Large intestine (tissue), 3 donors: ENCODE data around the gene GAB2. TPM values are rescaled to one million over a fixed set of nuclear protein-coding genes. Genes with fewer than 3 reads are reported as not detected.
A peak's percentile ranks its signal among the peaks of the same experiment; 100 is the strongest.

Experiments used
- DNase-seq, 2 donors: peaks; one replicate each; pipeline versions ENCODE4 v3.0.0 to v3.0.0-alpha.2; 2013
- H3K27ac ChIP-seq: one replicate; pipeline ENCODE4 v1.5.1; 2013; ENCODE audit warnings: low read length
- H3K27me3 ChIP-seq: 2 replicates; pipeline ENCODE4 v1.6.1; 2013; ENCODE audit warnings: low read length; ENCODE audit not compliant: control insufficient read depth, insufficient read depth
- H3K36me3 ChIP-seq: 2 replicates; pipeline ENCODE4 v1.6.1; 2013; ENCODE audit warnings: low read length; ENCODE audit not compliant: control insufficient read depth, insufficient read depth
- H3K4me1 ChIP-seq: one replicate; pipeline ENCODE4 v1.6.1; 2013; ENCODE audit warnings: low read length; ENCODE audit not compliant: control insufficient read depth, insufficient read depth
- H3K4me3 ChIP-seq: one replicate; pipeline ENCODE4 v1.5.1; 2013; ENCODE audit warnings: low read length
- H3K9me3 ChIP-seq: one replicate; pipeline ENCODE4 v1.6.1; 2013; ENCODE audit warnings: mild to moderate bottlenecking, low read depth, low read length, moderate library complexity; ENCODE audit not compliant: control insufficient read depth
- WGBS: methylation state at CpG from one replicate; pipeline ENCODE4 v1.1.5; 2013; ENCODE audit warnings: low lambda C conversion rate; ENCODE audit not compliant: insufficient coverage; 5-methylcytosine and 5-hydroxymethylcytosine counted together
- polyA plus RNA-seq: library from polyadenylated mRNA; unstranded; fragments of 120-200 nt; gene quantifications from one replicate; pipeline ENCODE4 v1.2.1, GENCODE V29; 2013

GAB2 gene
- polyA plus RNA-seq, 1 donor: 10.7 TPM

DNA sequence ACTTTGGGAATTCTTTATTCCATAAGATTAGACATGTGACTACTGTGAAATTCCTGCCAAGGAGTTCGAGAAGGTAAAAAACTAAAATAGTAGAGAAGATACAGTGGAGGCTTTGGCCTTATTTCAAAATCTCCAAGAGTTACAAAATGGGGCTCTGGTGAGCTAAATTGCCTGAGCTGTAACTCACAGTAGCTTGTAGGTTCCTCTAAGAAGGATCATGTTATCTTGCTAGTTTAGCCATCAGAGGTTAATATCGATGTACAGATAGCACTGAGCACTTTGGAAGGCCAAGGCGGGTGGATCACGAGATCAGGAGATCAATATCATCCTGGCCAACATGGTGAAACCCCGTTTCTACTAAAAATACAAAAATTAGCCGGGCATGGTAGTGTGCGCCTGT lies 147.8 kb downstream of the GAB2 start:
- 100% methylated on average over 1 of the region's 7 CpGs for WGBS
- Histone ChIP-seq H3K27ac (no peak overlapping the region), H3K27me3 (no peaks in the 10 kb centered on the region), H3K4me3 (no peak overlapping the region), H3K36me3 (peaks cover 4% of the 10 kb centered on the region), H3K9me3 (no peaks in the 10 kb centered on the region), H3K4me1 (no peaks in the 10 kb centered on the region)
- DNase-seq: no peak

- Histone ChIP-seq H3K4me3 (no peak overlapping the region), H3K36me3 (peaks cover 4% of the 10 kb centered on the region), H3K27me3 (no peaks in the 10 kb centered on the region), H3K9me3 (no peaks in the 10 kb centered on the region), H3K4me1 (no peaks in the 10 kb centered on the region), H3K27ac (no peak overlapping the region)
- DNase-seq: no peak
- WGBS: 89% methylated on average over 4 of the region's 7 CpGs
These were observed 148.8 kb downstream of the GAB2 start for GRCh38 chr11:78268591-78269410.

DNA sequence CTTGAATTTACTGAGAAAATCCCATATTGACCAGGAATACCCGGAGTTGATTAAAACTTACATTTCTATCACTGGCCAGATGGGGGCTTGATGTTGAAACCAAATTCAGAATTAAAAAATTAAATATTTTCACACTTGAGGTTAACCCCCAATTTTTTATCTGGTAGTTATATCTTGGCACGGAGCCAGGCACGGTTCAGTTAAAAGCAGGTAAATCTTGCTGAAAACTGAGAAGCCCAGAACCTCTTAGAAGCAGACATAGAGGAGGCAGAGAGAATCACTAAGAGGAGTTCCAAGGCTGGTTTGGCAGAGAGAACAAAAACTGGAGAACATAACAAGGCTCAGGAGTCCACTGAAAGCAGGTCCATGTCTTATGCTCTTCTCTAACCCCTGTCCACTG lies 151.2 kb downstream of the GAB2 start:
- DNase-seq: no peak
- Histone ChIP-seq H3K4me1 (no peaks in the 10 kb centered on the region), H3K4me3 (no peak overlapping the region), H3K9me3 (no peaks in the 10 kb centered on the region), H3K36me3 (no peaks in the 10 kb centered on the region), H3K27me3 (no peaks in the 10 kb centered on the region), H3K27ac (no peak overlapping the region)
- whole genome bisulfite sequencing: no CpG with 5 or more reads among the region's 3 CpGs

- no peak overlapping the region for H3K27ac ChIP-seq
- H3K9me3 ChIP-seq: no peaks in the 10 kb centered on the region
- H3K36me3 ChIP-seq: no peaks in the 10 kb centered on the region
- no peaks in the 10 kb centered on the region for H3K27me3 ChIP-seq
- H3K4me1 ChIP-seq: no peaks in the 10 kb centered on the region
- DNase-seq: no peak
- WGBS: no CpG with 5 or more reads among the region's 3 CpGs
- H3K4me3 ChIP-seq: no peak overlapping the region
These were observed 152.3 kb downstream of the GAB2 start for GRCh38 chr11:78265326-78265725.

- peak in 1 of 2 donors; percentile 15 for DNase-seq
- Histone ChIP-seq H3K4me3 (no peak overlapping the region), H3K27ac (no peak overlapping the region), H3K4me1 (no peaks in the 10 kb centered on the region), H3K9me3 (no peaks in the 10 kb centered on the region), H3K27me3 (no peaks in the 10 kb centered on the region), H3K36me3 (no peaks in the 10 kb centered on the region)
These were observed 154.9 kb downstream of the GAB2 start for GRCh38 chr11:78262691-78263090.

- no peak overlapping the region for H3K27ac ChIP-seq
- WGBS: no CpG with 5 or more reads among the region's 5 CpGs
- H3K27me3 ChIP-seq: no peaks in the 10 kb centered on the region
- H3K4me3 ChIP-seq: no peak overlapping the region
- H3K9me3 ChIP-seq: no peaks in the 10 kb centered on the region
- no peak for DNase-seq
- no peaks in the 10 kb centered on the region for H3K36me3 ChIP-seq
- no peaks in the 10 kb centered on the region for H3K4me1 ChIP-seq
These were observed 155.4 kb downstream of the GAB2 start for GRCh38 chr11:78262238-78262637.

DNA sequence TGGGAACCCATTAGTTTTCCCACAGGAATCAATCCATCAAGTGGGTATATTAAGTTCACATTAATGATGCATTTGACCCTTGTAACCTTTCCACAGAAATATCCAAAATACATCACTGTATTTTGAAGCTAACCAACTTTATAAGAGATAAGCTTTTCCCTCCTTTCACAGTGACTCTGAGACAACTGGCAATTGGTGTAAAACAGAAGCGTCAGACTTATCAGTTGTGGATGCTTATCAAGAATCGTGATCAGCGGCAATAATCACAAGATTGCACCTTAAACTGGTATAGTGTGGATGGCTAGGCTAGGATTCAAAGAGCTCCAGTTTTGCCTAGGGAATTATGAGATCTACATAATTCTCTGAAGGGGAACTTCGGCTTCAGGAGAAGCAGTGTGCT lies 155.8 kb downstream of the GAB2 start:
- no peak for DNase-seq
- no peaks in the 10 kb centered on the region for H3K4me1 ChIP-seq
- no peak overlapping the region for H3K4me3 ChIP-seq
- no peaks in the 10 kb centered on the region for H3K27me3 ChIP-seq
- H3K9me3 ChIP-seq: no peaks in the 10 kb centered on the region
- H3K36me3 ChIP-seq: no peaks in the 10 kb centered on the region
- H3K27ac ChIP-seq: no peak overlapping the region
- WGBS: no CpG with 5 or more reads among the region's 4 CpGs

GRCh38 chr11:78261367-78261766 lies 156.3 kb downstream of the GAB2 start:
- H3K36me3 ChIP-seq: no peaks in the 10 kb centered on the region
- no peak for DNase-seq
- no CpG with 5 or more reads among the region's 4 CpGs for WGBS

GRCh38 chr11:78259777-78260487 lies 157.7 kb downstream of the GAB2 start:
- H3K27ac ChIP-seq: no peak overlapping the region
- no peak overlapping the region for H3K4me3 ChIP-seq
- no peaks in the 10 kb centered on the region for H3K4me1 ChIP-seq

More at GRCh38 chr11:78261367-78261766, 156.3 kb downstream of the GAB2 start:
- Histone ChIP-seq H3K4me3 (no peak overlapping the region), H3K9me3 (no peaks in the 10 kb centered on the region), H3K27me3 (no peaks in the 10 kb centered on the region), H3K4me1 (no peaks in the 10 kb centered on the region), H3K27ac (no peak overlapping the region)

GRCh38 chr11:78257654-78258053 lies 160.0 kb downstream of the GAB2 start:
- Histone ChIP-seq H3K27ac (no peak overlapping the region), H3K27me3 (no peaks in the 10 kb centered on the region), H3K4me1 (no peaks in the 10 kb centered on the region), H3K9me3 (no peaks in the 10 kb centered on the region), H3K4me3 (no peak overlapping the region), H3K36me3 (no peaks in the 10 kb centered on the region)
- 100% methylated on average over 1 of the region's 3 CpGs for WGBS
- no peak for DNase-seq

More at GRCh38 chr11:78259777-78260487, 157.7 kb downstream of the GAB2 start:
- no peak for DNase-seq
- Histone ChIP-seq H3K9me3 (no peaks in the 10 kb centered on the region), H3K36me3 (no peaks in the 10 kb centered on the region), H3K27me3 (no peaks in the 10 kb centered on the region)
- WGBS: 100% methylated on average over 1 of the region's 8 CpGs
